H1 (cell line): ENCODE results near the gene SURF4. TPM values are rescaled to one million over a fixed set of nuclear protein-coding genes. Genes with fewer than 3 reads are reported as not detected.

Source experiments
- CTCF ChIA-PET: fragments of 300-600 bp; sonication (Branson Sonifier 250); formaldehyde crosslinking; loops from one replicate; lab custom pipeline; 2021; ENCODE audit not compliant: partially characterized antibody; lab: Charles Lee
- POLR2A ChIA-PET: fragments of 300-600 bp; sonication (Branson Sonifier 250); formaldehyde crosslinking; loops from one replicate; lab custom pipeline; 2021; ENCODE audit warnings: inconsistent platforms; ENCODE audit not compliant: partially characterized antibody; lab: Charles Lee
- DNase-seq, 2 experiments: peaks; one replicate each; pipeline versions ENCODE4 v3.0.0 to v3.0.0-alpha.2; 2010 to 2022; ENCODE audit warnings: low spot score in 2 of 2, low read depth in 1 of 2, mixed read lengths in 1 of 2
- FAIRE-seq: peaks from 2 replicates; lab custom pipeline; 2011; peaks lifted over from hg19 to GRCh38; lab: Jason Lieb, UNC
- H2AFZ ChIP-seq: 2 replicates; pipeline ENCODE4 v1.8.1; 2012; ENCODE audit warnings: low read length, inconsistent platforms
- H2AK5ac ChIP-seq: 2 replicates; pipeline ENCODE4 v1.6.1; 2013; ENCODE audit warnings: low read depth, low read length
- H2BK120ac ChIP-seq: replicated peaks from 2 replicates; pipeline ENCODE3; 2013; ENCODE audit warnings: low read depth, low read length, inconsistent platforms
- H2BK12ac ChIP-seq: 2 replicates; pipeline ENCODE4 v1.6.1; 2013; ENCODE audit warnings: low read depth, low read length
- H2BK15ac ChIP-seq: 2 replicates; pipeline ENCODE4 v1.6.1; 2013; ENCODE audit warnings: low read length
- H2BK20ac ChIP-seq: 2 replicates; pipeline ENCODE4 v1.6.1; 2013; ENCODE audit warnings: low read length
- H2BK5ac ChIP-seq: 2 replicates; pipeline ENCODE4 v1.6.1; 2013; ENCODE audit warnings: low read depth, low read length
- H3K14ac ChIP-seq: 2 replicates; pipeline ENCODE4 v1.6.1; 2013; ENCODE audit warnings: inconsistent platforms; ENCODE audit not compliant: insufficient read length
- H3K18ac ChIP-seq: 2 replicates; pipeline ENCODE4 v1.6.1; 2013; ENCODE audit warnings: low read length; ENCODE audit errors: extremely low read depth
- H3K23ac ChIP-seq: 2 replicates; pipeline ENCODE4 v1.6.1; 2013; ENCODE audit warnings: inconsistent platforms; ENCODE audit not compliant: insufficient read length
- H3K23me2 ChIP-seq: 2 replicates; pipeline ENCODE4 v1.6.1; 2013; ENCODE audit warnings: low read depth, low read length
- H3K27ac ChIP-seq: 2 replicates; pipeline ENCODE4 v1.6.1; 2011; ENCODE audit warnings: low read depth, low read length, inconsistent platforms
- H3K27me3 ChIP-seq, 4 experiments: replicated peaks in 1 of 4; 1 replicate in 1 of 4; 2 replicates in 3 of 4; pipeline versions ENCODE4 v1.6.1 to v1.8.1; 2011 to 2013; ENCODE audit warnings: low read length in 3 of 4, mild to moderate bottlenecking in 3 of 4, inconsistent platforms in 2 of 4, mixed read lengths in 2 of 4, moderate library complexity in 1 of 4; ENCODE audit not compliant: control insufficient read depth in 3 of 4, insufficient read depth in 3 of 4; ENCODE audit errors: extremely low read depth in 1 of 4
- H3K36me3 ChIP-seq, 4 experiments: 2 replicates each; pipeline versions ENCODE4 v1.6.1 to v1.8.1; 2011 to 2013; ENCODE audit warnings: mild to moderate bottlenecking in 4 of 4, low read length in 3 of 4, moderate library complexity in 2 of 4, control low read depth in 1 of 4, inconsistent platforms in 1 of 4; ENCODE audit not compliant: insufficient read depth in 4 of 4, control insufficient read depth in 2 of 4
- H3K4ac ChIP-seq: replicated peaks from 2 replicates; pipeline ENCODE3; 2013; ENCODE audit warnings: low read length, low read depth, mixed read lengths, inconsistent platforms; ENCODE audit not compliant: insufficient read length
- H3K4me1 ChIP-seq, 4 experiments: replicated peaks in 1 of 4; 1 replicate in 1 of 4; 2 replicates in 3 of 4; pipeline versions ENCODE4 v1.6.1 to v1.8.1; 2011 to 2013; ENCODE audit warnings: low read length in 3 of 4, inconsistent platforms in 2 of 4, mixed read lengths in 1 of 4; ENCODE audit not compliant: insufficient read depth in 4 of 4, control insufficient read depth in 3 of 4
- H3K4me2 ChIP-seq, 2 experiments: 2 replicates each; pipeline versions ENCODE4 v1.6.1 to v1.8.1; 2011 to 2013; ENCODE audit warnings: low read depth in 2 of 2, low read length in 2 of 2, control low read depth in 1 of 2, inconsistent platforms in 1 of 2, mild to moderate bottlenecking in 1 of 2; ENCODE audit not compliant: insufficient read depth in 1 of 2
- H3K4me3 ChIP-seq, 4 experiments: fragments of 200-600, 300-600 bp in 1 of 4; sonication (generic), shearing (Covaris generic), sonication (Bioruptor Twin) in 1 of 4; 2 replicates each; pipeline versions ENCODE4 v1.5.1 to v1.8.1; 2011 to 2016; ENCODE audit warnings: low read length in 4 of 4, low read depth in 3 of 4, control low read depth in 2 of 4, inconsistent platforms in 2 of 4, mild to moderate bottlenecking in 2 of 4, mixed read lengths in 1 of 4, moderate library complexity in 1 of 4; ENCODE audit not compliant: insufficient read depth in 2 of 4; ENCODE audit errors: extremely low read depth in 1 of 4
- H3K56ac ChIP-seq: replicated peaks from 2 replicates; pipeline ENCODE3; 2013; ENCODE audit warnings: low read depth, mild to moderate bottlenecking, mixed read lengths, low read length, inconsistent platforms; ENCODE audit not compliant: insufficient read length
- H3K79me1 ChIP-seq: 2 replicates; pipeline ENCODE4 v1.6.1; 2013; ENCODE audit warnings: low read depth, low read length, control low read depth
- H3K79me2 ChIP-seq, 2 experiments: 2 replicates each; pipeline versions ENCODE4 v1.6.1 to v1.8.1; 2012 to 2013; ENCODE audit warnings: low read length in 2 of 2, mild to moderate bottlenecking in 2 of 2, inconsistent platforms in 1 of 2; ENCODE audit not compliant: insufficient read depth in 2 of 2, control insufficient read depth in 1 of 2
- H3K9ac ChIP-seq, 4 experiments: replicated peaks in 1 of 4; 1 replicate in 1 of 4; 2 replicates in 3 of 4; pipeline versions ENCODE4 v1.6.1 to v1.8.1; 2011 to 2013; ENCODE audit warnings: low read depth in 3 of 4, low read length in 3 of 4, control low read depth in 2 of 4, mild to moderate bottlenecking in 2 of 4, moderate library complexity in 2 of 4, inconsistent platforms in 1 of 4; ENCODE audit errors: extremely low read depth in 1 of 4
- H3K9me3 ChIP-seq, 2 experiments: 2 replicates each; pipeline versions ENCODE4 v1.6.1 to v1.8.1; 2012 to 2013; ENCODE audit warnings: mild to moderate bottlenecking in 2 of 2, moderate library complexity in 2 of 2, control low read depth in 1 of 2, inconsistent platforms in 1 of 2, low read depth in 1 of 2, low read length in 1 of 2, mixed read lengths in 1 of 2; ENCODE audit not compliant: insufficient read depth in 2 of 2
- H4K20me1 ChIP-seq, 2 experiments: replicated peaks in 1 of 2; 2 replicates each; pipeline versions ENCODE3 to v1.8.1; 2011 to 2013; ENCODE audit warnings: inconsistent platforms in 2 of 2, low read length in 2 of 2, mild to moderate bottlenecking in 1 of 2; ENCODE audit not compliant: insufficient read depth in 2 of 2, control insufficient read depth in 1 of 2
- H4K5ac ChIP-seq: 2 replicates; pipeline ENCODE4 v1.6.1; 2013; ENCODE audit warnings: low read length, low read depth, mixed read lengths, inconsistent platforms; ENCODE audit not compliant: insufficient read length
- H4K8ac ChIP-seq: 2 replicates; pipeline ENCODE4 v1.8.0; 2013; ENCODE audit warnings: mild to moderate bottlenecking, moderate library complexity, low read length, inconsistent platforms; ENCODE audit not compliant: insufficient read depth; ENCODE audit errors: extremely low read depth
- H4K91ac ChIP-seq: replicated peaks from 2 replicates; pipeline ENCODE3; 2013; ENCODE audit warnings: low read length, mixed read lengths, inconsistent platforms; ENCODE audit not compliant: insufficient read length
- CBX5 ChIP-seq: fragments of 300-800, 300-1000 bp; sonication (generic); IDR thresholded peaks from 2 replicates; pipeline ENCODE4 v1.7.1; 2016; ENCODE audit warnings: antibody characterized with exemption, low read length, low read depth
- CHD2 ChIP-seq: IDR thresholded peaks from 2 replicates; pipeline ENCODE4 v1.6.1; 2012; ENCODE audit warnings: low read length, improper control_type of control experiment
- EGR1 ChIP-seq: IDR thresholded peaks from 2 replicates; pipeline ENCODE4 v1.6.1; 2011; ENCODE audit warnings: low read depth, low read length, borderline replicate concordance
- HDAC2 ChIP-seq, 2 experiments: fragments of 300-600 bp in 1 of 2; sonication (generic) in 1 of 2; IDR thresholded peaks; 2 replicates each; pipeline ENCODE4 v1.6.1; 2011 to 2012; ENCODE audit warnings: low read depth in 2 of 2, low read length in 2 of 2, mild to moderate bottlenecking in 2 of 2, moderate library complexity in 2 of 2, borderline replicate concordance in 1 of 2, inconsistent platforms in 1 of 2
- MAFK ChIP-seq: IDR thresholded peaks from 2 replicates; pipeline ENCODE4 v1.6.1; 2012; ENCODE audit warnings: low read depth, mild to moderate bottlenecking, improper control_type of control experiment, low read length
- NRF1 ChIP-seq: IDR thresholded peaks from 2 replicates; pipeline ENCODE4 v1.6.1; 2011; ENCODE audit warnings: mild to moderate bottlenecking, low read depth, low read length, improper control_type of control experiment
- POLR2A ChIP-seq, 2 experiments: IDR thresholded peaks; 1 replicate in 1 of 2; 2 replicates in 1 of 2; pipeline ENCODE4 v1.6.1; 2011; ENCODE audit warnings: low read depth in 2 of 2, low read length in 2 of 2, mild to moderate bottlenecking in 2 of 2; ENCODE audit errors: control extremely low read depth in 1 of 2
- RBBP5 ChIP-seq: IDR thresholded peaks from 2 replicates; pipeline ENCODE4 v1.7.1; 2012; ENCODE audit warnings: low read depth, mild to moderate bottlenecking, inconsistent platforms, low read length, moderate library complexity, borderline replicate concordance
- SP1 ChIP-seq: IDR thresholded peaks from 2 replicates; pipeline ENCODE4 v1.6.1; 2011; ENCODE audit warnings: low read depth, low read length
- SP4 ChIP-seq: IDR thresholded peaks from 2 replicates; pipeline ENCODE4 v1.6.1; 2012; ENCODE audit warnings: low read length, inconsistent platforms
- TAF1 ChIP-seq: IDR thresholded peaks from 2 replicates; pipeline ENCODE4 v1.6.1; 2011; ENCODE audit warnings: mild to moderate bottlenecking, low read depth, low read length
- TCF12 ChIP-seq: IDR thresholded peaks from 2 replicates; pipeline ENCODE4 v1.6.1; 2011; ENCODE audit warnings: low read depth, mild to moderate bottlenecking, low read length
- WGBS, 2 experiments: shearing (Covaris generic) in 1 of 2; methylation state at CpG; one replicate each; pipeline versions ENCODE4 v1.1.6 to v1.1.7; 2013 to 2015; ENCODE audit warnings: low lambda C conversion rate in 2 of 2, mixed read lengths in 2 of 2, inconsistent platforms in 1 of 2, low coverage in 1 of 2, missing lambda C conversion rate in 1 of 2; ENCODE audit not compliant: insufficient replicate concordance in 2 of 2, insufficient coverage in 1 of 2, insufficient read length in 1 of 2; ENCODE audit errors: extremely low coverage in 1 of 2, missing lambda C conversion rate in 1 of 2; 5-methylcytosine and 5-hydroxymethylcytosine counted together
- polyA plus RNA-seq, 7 experiments: library from polyadenylated mRNA; depleted of rRNA in 3 of 7; stranded (reverse) in 5 of 7; unstranded in 2 of 7; fragments of >200 nt in 5 of 7; fragments of 200-250 nt in 2 of 7; gene quantifications; 1 replicate in 5 of 7; 2 replicates in 1 of 7; 4 replicates in 1 of 7; pipeline versions ENCODE4 v1.2.1 to v1.2.3, GENCODE V29; 2011 to 2013; ENCODE audit warnings: missing spikeins in 2 of 7, mixed read lengths in 2 of 7
- total RNA-seq: library from RNA; stranded (reverse); fragmentation: NEBNext Ultra II Directional; extraction: Animal tissue kit (Norgen Biotek cat#: 25700); gene quantifications from 2 replicates; pipeline ENCODE4 v1.2.1, GENCODE V29; 2021
- TF ChIP-seq, protein P1 (sequence below): IDR thresholded peaks from 2 replicates; pipeline ENCODE4 v1.6.1; 2012; ENCODE audit warnings: low read length, inconsistent platforms

SURF4 gene
- total and polyA plus RNA-seq, 2 of the 8 experiments (the other 6 are each of a cell fraction or from before 2014, with no cell fraction given): 176 to 182 TPM

DNA sequence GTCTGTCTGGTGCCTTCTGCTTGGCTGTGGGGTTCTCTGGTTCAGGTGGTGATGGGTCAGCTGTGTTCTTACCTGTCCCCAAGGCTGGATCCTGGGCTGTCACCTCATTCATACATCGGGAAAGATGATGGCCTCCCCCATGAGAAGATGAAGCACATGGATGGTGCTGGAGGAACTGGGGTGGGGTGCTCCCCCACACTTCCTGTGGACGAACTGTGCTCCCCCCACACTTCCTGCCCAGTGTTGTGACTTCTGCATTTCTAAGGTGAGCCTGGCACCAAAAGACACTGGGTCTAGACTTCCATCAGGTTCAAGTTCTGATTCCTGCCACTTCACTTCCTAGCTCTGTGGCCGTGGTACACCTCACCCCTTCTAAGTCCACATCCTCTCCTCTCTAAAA lies 35.6 kb downstream of the SURF4 start:
- Histone ChIP-seq H3K9me3 (no peaks in the 10 kb centered on the region), H3K27ac (no peak overlapping the region), H2AK5ac (no peak overlapping the region), H3K56ac (no peak overlapping the region), H3K9ac (no peak overlapping the region), H3K79me2 (peaks cover 0 to 7% of the 10 kb centered on the region in 2 experiments; a peak in 2 of 4 replicates), H2AFZ (no peak overlapping the region), H3K4me2 (no peak overlapping the region), H2BK120ac (no peak overlapping the region), H3K18ac (no peak overlapping the region), H3K4ac (no peak overlapping the region), H4K20me1 (peaks cover 4 to 20% of the 10 kb centered on the region in 2 experiments), H2BK5ac (no peak overlapping the region), H3K79me1 (peaks cover 13% of the 10 kb centered on the region), H2BK15ac (no peak overlapping the region), H3K23ac (no peak overlapping the region), H3K36me3 (peaks cover 29 to 58% (median 48%) of the 10 kb centered on the region in 4 experiments), H3K4me1 (peaks cover 0 to 2% (median 0%) of the 10 kb centered on the region in 4 experiments; a peak in 1 of 7 replicates), H2BK12ac (no peak overlapping the region), H3K14ac (no peak overlapping the region), H3K4me3 (no peak overlapping the region), H4K5ac (no peak overlapping the region), H4K91ac (no peak overlapping the region), H3K23me2 (peaks cover 6% of the 10 kb centered on the region; the same call in 1 of the 2 replicates), H3K27me3 (no peaks in the 10 kb centered on the region), H2BK20ac (no peak overlapping the region), H4K8ac (no peak overlapping the region)
- WGBS, 2 experiments: 97% methylated on average over 3 of the region's 3 CpGs; no CpG with 5 or more reads in 1 of the 2 experiments
- no peak for FAIRE-seq
- ChIA-PET POLR2A (interaction anchor here (0.9 to 14.8 kb wide), 3 partner anchors 9 to 27 kb away, joined by 3 to 303 read pairs (median 25); partner anchors contain the start of genes MED22, RPL7A, SURF1 and SURF2), CTCF (interaction anchor here (0.7 to 5.5 kb wide), 12 partner anchors 10 to 356 kb away, joined by 3 to 45 read pairs (median 4); partner anchors contain the start of gene SURF1)
- DNase-seq: no peak
- no peak for TF ChIP-seq TCF12
- TF ChIP-seq NRF1: no peak
- TF ChIP-seq, protein P1, sequence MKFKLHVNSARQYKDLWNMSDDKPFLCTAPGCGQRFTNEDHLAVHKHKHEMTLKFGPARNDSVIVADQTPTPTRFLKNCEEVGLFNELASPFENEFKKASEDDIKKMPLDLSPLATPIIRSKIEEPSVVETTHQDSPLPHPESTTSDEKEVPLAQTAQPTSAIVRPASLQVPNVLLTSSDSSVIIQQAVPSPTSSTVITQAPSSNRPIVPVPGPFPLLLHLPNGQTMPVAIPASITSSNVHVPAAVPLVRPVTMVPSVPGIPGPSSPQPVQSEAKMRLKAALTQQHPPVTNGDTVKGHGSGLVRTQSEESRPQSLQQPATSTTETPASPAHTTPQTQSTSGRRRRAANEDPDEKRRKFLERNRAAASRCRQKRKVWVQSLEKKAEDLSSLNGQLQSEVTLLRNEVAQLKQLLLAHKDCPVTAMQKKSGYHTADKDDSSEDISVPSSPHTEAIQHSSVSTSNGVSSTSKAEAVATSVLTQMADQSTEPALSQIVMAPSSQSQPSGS: no peak
- no peak for TF ChIP-seq CBX5
- no peak for TF ChIP-seq SP1
- TF ChIP-seq SP4: no peak
- TF ChIP-seq POLR2A (IDR thresholded peaks at IDR 0.05; ENCODE audit: control extremely low read depth in 1 of 2, low read depth in 2 of 2, low read length in 2 of 2): no peak
- no peak for TF ChIP-seq EGR1
- no peak for TF ChIP-seq CHD2
- no peak for TF ChIP-seq RBBP5
- no peak for TF ChIP-seq TAF1
- no peak for TF ChIP-seq HDAC2 (IDR thresholded peaks at IDR 0.05; ENCODE audit: borderline replicate concordance in 1 of 2, low read depth in 2 of 2, low read length in 2 of 2)
- TF ChIP-seq MAFK: no peak
